SK-N-SH (cell line): Measurements from ENCODE around the gene RFXANK.

ENCODE experiments used
- EP300 ChIP-seq, 2 experiments: IDR thresholded peaks; 2 replicates each; pipeline versions ENCODE4 v1.4.0 to v1.6.1; 2012; ENCODE audit warnings: borderline replicate concordance in 1 of 2, low read depth in 1 of 2, low read length in 1 of 2
- EZH2phosphoT487 ChIP-seq: fragments of 200-600 bp; sonication (generic); IDR thresholded peaks from 2 replicates; pipeline ENCODE4 v1.6.1; 2017; ENCODE audit warnings: low read depth, mixed run types, mild to moderate bottlenecking, antibody characterized with exemption, moderate library complexity, borderline replicate concordance
- JUND ChIP-seq: IDR thresholded peaks from 2 replicates; pipeline ENCODE4 v1.4.0; 2012
- PBX3 ChIP-seq: IDR thresholded peaks from 2 replicates; pipeline ENCODE4; 2012
- RAD21 ChIP-seq: IDR thresholded peaks from 2 replicates; pipeline ENCODE4 v1.6.1; 2012; ENCODE audit warnings: mild to moderate bottlenecking, low read length
- YY1 ChIP-seq: IDR thresholded peaks from 2 replicates; pipeline ENCODE4 v1.4.0; 2012; ENCODE audit warnings: low read depth, mild to moderate bottlenecking
- TF ChIP-seq, protein P1 (sequence below): fragments of 200-600 bp; sonication (generic); IDR thresholded peaks from 2 replicates; pipeline ENCODE4 v1.6.1; 2017; ENCODE audit warnings: antibody characterized with exemption, mild to moderate bottlenecking, moderate library complexity

GRCh38 chr19:19223060-19223459 lies 31.0 kb downstream of the RFXANK start:
- TF ChIP-seq RAD21, result no peak
- no peak for TF ChIP-seq EP300 (IDR thresholded peaks at IDR 0.05; ENCODE audit: borderline replicate concordance in 1 of 2, low read depth in 1 of 2, low read length in 1 of 2)
- no peak for TF ChIP-seq EZH2phosphoT487
- TF ChIP-seq, protein P1, sequence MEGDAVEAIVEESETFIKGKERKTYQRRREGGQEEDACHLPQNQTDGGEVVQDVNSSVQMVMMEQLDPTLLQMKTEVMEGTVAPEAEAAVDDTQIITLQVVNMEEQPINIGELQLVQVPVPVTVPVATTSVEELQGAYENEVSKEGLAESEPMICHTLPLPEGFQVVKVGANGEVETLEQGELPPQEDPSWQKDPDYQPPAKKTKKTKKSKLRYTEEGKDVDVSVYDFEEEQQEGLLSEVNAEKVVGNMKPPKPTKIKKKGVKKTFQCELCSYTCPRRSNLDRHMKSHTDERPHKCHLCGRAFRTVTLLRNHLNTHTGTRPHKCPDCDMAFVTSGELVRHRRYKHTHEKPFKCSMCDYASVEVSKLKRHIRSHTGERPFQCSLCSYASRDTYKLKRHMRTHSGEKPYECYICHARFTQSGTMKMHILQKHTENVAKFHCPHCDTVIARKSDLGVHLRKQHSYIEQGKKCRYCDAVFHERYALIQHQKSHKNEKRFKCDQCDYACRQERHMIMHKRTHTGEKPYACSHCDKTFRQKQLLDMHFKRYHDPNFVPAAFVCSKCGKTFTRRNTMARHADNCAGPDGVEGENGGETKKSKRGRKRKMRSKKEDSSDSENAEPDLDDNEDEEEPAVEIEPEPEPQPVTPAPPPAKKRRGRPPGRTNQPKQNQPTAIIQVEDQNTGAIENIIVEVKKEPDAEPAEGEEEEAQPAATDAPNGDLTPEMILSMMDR, result no peak
- no peak for TF ChIP-seq PBX3
- no peak for TF ChIP-seq YY1
- TF ChIP-seq JUND, result no peak
